Endometrium (tissue), 2 donors: ENCODE data around the gene SLC4A4.

Source experiments
- FAIRE-seq: peaks from 2 replicates; lab custom pipeline; 2012; peaks lifted over from hg19 to GRCh38; lab: Jason Lieb, UNC
- donor health status: control.
- donor health status: control.

Gene SLC4A4

GRCh38 chr4:71541541-71541940, 202.7 kb downstream of the SLC4A4 start:
- no peak for FAIRE-seq

GRCh38 chr4:71545168-71545567, 206.3 kb downstream of the SLC4A4 start:
- no peak for FAIRE-seq

DNA sequence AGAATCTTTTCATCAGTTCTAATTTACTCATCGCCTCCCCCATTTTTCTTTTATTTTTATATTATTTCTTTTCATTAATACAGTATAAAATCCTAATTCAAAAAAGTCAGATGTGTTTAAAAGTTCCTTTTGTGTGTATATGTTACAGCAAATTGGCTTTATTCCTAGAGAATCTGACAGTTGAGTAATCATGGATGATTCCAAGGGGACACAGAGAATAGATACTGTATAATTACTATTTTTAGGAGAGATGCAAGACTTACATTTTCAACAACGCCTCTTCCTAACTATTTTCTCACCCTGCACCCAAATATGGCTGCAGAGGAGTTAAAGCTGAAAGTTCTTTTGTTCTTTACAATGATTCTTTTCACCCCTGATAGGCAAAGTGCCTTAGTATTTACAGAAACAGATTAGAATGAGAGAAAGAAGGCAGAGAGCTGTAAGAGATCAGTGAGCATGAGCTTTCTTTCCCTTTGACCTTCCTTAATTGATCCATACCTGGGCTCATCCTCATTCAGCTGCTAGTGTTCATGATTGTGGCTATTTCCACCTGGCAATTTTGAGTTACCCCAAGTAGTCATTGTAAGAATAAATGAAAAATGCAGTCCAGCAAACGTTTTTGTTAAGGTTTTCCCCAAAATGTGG, 210.8 kb downstream of the SLC4A4 start:
- FAIRE-seq, result no peak

DNA sequence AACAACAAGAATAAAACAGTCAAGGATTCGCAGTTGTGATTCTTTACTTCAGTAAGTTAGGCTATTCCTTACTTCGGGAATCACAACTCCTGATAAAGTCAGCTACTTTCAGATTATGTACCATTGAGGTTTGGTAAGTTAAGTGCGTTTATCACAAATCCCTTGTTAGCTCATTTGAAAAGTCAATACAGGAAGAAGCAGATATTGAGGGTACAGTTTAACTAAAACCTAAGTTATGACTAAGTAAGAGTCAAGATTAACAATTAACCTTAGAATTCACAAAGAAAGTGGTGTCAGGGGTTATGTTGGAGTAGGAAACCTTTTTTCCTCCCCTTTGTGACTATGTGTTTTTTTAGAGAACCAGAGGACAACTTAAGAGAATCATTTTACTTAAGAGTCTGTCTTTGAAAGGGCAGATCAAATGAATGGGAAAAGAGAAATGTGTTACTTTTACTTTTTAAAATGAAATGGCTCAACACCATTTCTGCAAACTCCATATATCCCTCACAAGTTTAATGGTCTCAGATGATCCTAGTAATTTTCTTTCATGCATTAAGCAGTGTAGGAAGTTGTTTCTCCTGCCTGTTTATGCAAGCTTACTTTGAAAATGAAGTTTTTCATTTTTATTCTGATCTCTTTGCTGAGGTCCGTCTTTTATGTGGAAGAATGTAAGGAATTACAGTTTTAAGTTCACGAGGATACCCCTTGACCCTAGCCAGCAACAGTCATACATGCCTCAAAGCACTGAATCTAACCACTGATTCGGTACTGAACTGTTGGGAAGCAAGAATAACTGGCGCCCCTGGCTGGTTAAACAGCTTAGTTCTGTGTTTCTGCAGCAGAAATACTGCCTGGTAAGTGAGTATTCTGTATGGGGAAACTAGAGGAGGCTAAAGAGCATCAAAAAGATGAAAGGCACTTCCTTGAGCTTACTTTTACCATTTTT, 211.7 kb downstream of the SLC4A4 start:
- no peak for FAIRE-seq

DNA sequence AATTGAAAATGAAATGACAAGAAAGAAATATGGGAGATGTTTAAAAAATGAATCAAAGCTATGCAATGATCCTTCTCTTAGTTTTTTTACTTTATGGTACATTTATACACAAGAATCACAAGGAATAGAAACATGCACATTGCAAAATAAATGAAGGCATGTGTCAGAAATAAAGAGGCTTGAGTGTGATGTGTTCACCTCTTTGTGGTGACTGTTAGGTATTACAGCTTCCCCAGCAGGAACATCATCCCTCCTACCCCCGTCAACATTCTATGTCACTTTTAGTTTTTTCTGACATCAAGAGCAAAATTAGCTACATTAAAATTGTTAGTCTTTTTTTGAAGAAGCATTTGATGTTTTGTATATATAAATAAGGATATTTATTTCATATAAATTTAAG, 214.8 kb downstream of the SLC4A4 start:
- no peak for FAIRE-seq

DNA sequence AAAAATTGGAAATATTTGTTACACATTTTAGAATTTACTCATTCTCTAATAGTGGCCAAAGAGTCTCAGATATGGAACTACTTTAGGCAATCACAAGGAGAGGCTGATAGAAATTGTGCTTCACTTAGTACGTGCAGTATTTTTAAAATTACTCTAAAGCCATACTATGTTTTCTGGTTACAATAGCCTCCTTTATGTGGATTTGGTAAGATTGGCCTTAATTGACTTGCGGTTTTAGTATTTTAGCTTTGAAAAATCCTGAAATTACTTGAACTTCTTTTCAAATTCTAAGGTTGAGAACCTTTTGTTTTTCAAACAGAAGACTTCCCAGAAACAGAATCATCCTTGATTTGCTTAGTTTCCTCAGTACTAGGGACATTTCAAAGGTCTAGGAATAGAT, 215.2 kb downstream of the SLC4A4 start:
- FAIRE-seq, result no peak

DNA sequence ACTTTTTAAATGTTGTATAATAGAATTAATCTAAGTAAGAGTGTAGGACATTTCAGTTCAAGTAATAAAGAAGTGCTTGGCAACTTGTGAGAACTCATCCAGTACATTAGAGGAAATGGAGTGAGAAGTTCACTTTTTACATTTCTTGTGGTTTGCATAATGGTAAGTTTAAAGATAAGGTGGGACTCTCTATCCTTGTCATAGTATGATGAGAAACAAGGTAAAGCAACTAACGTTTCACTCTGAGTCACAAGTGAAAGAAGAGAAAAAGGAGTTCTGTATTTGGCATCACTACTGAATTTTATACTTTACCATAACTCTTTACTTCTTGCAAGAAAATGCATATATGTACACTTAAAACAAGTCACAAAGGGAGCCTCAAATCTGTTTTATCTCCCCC, 219.4 kb downstream of the SLC4A4 start:
- no peak for FAIRE-seq

DNA sequence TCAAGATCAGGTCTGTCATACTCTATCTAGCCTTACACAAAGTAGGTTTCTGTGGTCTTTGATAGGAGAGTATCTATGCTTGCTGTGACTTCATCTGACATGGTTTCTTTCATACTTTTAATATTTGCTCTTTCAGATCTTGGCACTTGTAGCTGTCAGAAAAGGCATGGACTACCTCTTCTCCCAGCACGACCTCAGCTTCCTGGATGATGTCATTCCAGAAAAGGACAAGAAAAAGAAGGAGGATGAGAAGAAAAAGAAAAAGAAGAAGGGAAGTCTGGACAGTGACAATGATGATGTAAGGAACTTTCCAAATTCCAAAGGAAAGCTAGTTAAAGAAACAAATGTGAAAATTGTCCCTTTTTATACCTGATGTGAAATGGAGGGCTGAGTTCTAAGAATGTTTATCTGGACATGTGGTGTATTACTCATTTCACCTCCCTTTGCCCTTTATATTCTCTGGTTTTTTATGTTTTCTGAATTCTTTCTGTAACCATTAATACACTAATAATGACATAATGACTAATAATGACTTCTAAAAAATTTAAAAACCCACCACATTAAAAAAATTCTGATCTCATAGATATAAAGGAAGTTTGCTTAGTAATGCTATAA, 221.2 kb downstream of the SLC4A4 start:
- no peak for FAIRE-seq

DNA sequence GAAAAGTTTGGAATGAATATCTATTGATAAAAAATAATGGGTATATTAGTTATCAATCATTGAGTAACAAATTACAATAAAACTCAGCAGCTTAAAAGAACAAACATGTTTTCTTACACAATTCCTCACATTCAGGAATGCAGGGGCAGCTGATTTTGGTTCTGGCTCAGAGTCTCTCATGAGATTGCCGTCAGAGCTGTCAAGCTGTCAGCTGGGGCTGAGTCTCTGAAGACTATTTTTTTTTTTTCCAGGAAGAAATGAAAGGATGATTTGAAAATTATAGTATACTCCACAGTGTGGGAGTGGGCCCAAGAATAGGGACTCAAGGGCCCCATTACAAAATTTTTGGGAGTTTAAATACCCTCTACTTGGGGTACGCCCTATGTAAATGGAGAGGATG, 226.0 kb downstream of the SLC4A4 start:
- no peak for FAIRE-seq

GRCh38 chr4:71566856-71567255, 228.0 kb downstream of the SLC4A4 start:
- FAIRE-seq, result no peak

- FAIRE-seq, result no peak
Measured at GRCh38 chr4:71568131-71568530, 229.3 kb downstream of the SLC4A4 start.

GRCh38 chr4:71570492-71570891, 231.7 kb downstream of the SLC4A4 start:
- no peak for FAIRE-seq

GRCh38 chr4:71571346-71571745, 232.5 kb downstream of the SLC4A4 start:
- no peak for FAIRE-seq

DNA sequence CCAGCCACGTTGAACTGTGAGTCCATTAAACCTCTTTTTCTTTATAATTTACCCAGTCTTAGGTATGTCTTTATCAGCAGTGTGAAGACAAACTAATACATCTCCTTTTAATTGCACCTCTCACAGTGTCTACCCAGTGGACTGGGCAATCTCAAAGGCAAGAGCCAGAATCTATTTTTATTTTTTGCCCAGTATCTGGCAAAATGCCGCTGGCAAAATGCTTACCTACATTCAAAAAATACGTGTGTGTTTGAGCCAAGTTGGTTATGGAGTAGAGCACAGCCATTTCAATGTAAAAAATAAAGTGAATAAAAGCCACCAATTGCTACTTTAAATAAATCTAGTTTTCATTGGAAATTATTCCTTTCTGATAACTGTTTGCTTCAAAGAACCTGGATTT, 245.2 kb downstream of the SLC4A4 start:
- FAIRE-seq, result no peak

DNA sequence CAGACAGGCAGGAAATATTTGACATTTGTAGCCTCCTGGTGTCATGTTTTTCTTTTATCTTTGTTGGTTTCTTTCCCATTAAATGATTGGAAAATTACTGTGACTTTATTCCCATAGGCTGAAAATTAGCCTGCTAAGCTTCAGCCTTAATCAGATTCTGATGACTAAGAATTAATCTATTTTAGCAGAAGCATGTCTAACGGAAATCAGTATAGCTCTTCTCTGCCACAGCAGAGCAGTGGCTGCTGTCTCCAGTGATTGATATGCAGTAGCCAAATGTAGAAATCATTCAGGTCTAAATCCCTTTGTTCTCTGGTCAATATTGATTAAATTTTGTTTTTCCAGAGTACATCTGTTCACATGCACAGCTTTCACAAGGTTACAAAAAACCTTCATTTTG, 245.8 kb downstream of the SLC4A4 start:
- no peak for FAIRE-seq

DNA sequence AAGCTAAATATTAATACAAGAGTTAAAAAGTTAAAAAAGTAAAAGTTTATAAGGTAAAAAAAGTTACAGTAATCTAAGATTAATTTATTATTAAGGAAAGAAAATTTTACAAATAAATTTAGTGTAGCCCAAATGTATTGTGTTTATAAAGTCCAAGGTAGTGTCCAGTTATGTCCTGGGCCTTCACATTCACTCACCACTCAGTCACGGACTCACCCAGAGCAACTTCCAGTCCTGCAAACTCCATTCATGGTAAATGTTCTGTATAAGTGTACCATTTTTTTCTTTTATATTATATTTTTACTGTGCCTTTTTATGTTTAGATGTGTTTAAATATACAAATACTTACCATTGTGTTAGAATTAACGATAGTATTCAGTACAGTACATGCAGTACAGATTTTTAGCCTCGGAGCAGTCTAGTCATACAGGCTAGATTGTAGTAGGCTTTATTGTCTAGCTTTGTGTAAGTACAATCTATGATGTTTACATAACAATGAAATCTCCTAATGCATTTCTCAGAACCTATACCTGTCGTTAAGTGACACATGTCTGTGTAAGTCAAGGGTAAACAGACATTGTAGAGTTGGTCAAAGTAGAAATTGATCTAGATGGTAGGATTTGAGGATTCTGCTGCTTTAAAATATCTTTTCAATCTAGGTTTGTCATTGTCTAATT, 247.4 kb downstream of the SLC4A4 start:
- FAIRE-seq, result no peak

DNA sequence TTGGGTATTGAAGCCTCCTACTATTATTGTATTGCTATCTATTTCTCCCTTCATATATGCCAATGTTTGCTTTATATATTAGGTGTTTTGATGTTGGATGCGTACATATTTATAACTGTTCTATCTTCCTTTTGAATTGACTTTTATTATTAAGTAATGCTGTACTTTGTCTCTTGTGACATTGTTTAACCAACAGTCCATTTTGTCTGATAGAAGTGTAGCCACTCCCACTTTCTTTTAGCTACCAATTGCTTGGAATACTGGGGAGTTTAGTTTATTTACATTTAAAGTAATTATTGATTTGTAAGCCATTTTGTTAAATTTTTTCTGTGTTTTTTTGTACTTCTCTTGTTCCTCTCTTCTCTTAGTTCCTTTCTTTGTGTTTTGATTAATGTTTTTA, 249.2 kb downstream of the SLC4A4 start:
- FAIRE-seq, result no peak

DNA sequence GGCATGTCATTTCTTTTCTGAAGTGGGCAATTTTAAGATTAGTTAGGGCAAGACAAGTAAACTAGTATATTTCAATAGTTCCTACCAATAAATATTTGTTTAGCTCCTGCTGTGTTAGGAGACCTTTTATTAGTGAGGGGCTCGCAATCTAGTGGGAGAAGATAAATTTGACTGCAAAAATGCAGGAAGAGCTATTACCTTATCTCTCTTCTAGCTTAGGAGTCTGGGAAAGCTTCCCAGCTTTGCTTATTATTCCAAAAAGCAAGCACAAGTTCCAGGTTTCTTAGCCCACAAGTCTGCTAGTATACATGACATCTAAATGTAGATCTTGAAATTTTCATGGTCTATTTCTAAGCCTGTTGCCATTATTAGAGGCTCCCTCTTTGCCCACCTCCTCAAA, 254.0 kb downstream of the SLC4A4 start:
- FAIRE-seq, result no peak

GRCh38 chr4:71593311-71593710, 254.5 kb downstream of the SLC4A4 start:
- FAIRE-seq, result no peak

GRCh38 chr4:71595576-71596108, 256.8 kb downstream of the SLC4A4 start:
- FAIRE-seq, result no peak

- no peak for FAIRE-seq
Measured at GRCh38 chr4:71599578-71599977, 260.8 kb downstream of the SLC4A4 start.

- no peak for FAIRE-seq
Measured at GRCh38 chr4:71602289-71602900, 263.6 kb downstream of the SLC4A4 start.
